HG03097 (cell line): ENCODE measurements around the gene CYP4F11.
"Not testable (repeated sequence)": the region's sequence is repeated elsewhere in the genome, so short reads cannot be mapped to it uniquely, and the experiment has no call there.

Source experiments
- ATAC-seq: cut with Tn5 transposase; IDR thresholded peaks from one replicate; pipeline ENCODE4 v1.9.1; 2021; ENCODE audit not compliant: unreplicated experiment, low FRiP score

The CYP4F11 gene

DNA sequence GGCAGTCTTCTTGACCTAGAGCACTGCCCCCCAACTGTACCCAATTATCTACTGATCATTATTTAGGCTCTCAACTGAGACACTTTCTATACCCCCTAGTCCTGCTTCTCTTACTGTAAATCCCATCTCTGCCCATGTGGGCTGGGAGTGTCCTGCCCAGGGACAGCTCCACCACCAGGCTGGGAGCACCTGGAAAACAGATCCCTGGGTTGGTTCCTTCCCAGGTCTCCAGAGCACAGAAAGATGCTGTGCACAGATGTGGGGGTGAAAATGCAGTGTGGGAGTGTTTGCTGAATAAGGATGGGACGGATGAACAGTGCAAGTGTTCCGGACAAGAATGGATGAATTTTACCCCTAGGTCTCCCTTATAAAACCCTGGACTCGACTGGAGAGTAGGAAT lies 49.2 kb downstream of the CYP4F11 start:
- no peak for ATAC-seq

DNA sequence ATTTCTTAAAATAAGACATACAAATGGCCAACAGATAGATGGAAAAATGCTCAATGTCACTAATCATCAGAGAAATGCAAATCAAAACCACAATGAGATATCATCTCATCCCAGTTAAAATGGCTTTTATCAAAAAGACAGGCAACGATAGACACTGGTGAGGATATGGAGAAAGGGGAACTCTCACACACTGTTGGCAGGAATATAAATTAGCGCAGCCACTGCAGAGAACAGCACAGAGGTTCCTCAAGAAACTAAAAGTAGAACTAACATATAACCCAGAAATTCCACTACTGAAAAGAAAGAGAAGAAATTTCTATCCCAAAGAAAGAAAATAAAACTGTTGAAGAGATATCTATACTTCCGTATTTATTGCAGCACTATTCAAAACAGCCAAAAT lies 51.0 kb downstream of the CYP4F11 start:
- ATAC-seq, result not testable (repeated sequence)

DNA sequence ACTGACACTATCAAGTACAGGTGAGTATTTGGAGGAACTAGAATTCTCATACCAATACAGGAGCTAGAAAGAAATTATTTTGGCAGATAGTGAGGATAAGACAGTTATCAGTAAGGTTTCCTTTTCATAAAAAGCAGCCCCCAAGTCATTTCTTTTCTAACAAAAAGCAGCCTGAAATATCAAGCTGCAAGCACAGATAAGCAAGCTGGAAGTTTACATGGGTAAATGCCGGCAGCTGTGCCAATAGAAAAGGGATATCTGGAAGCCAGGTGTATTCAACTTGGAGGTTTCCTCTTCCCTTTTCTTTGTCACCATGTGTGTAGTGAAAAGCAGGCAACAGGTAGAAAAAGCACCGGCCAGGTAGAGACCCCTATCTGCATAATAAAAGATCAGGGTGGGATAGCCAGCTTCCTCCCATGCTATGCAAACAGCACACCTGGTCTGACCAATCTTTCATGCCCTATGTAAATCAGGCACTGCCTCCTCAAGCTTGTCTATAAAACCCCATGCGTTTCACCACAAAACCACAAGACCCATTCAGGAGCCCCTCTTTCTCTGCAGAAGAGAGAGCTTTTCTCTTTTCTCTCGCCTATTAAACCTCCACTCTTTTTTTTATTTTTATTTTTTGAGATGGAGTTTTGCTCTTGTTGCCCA lies 59.4 kb downstream of the CYP4F11 start:
- no peak for ATAC-seq

DNA sequence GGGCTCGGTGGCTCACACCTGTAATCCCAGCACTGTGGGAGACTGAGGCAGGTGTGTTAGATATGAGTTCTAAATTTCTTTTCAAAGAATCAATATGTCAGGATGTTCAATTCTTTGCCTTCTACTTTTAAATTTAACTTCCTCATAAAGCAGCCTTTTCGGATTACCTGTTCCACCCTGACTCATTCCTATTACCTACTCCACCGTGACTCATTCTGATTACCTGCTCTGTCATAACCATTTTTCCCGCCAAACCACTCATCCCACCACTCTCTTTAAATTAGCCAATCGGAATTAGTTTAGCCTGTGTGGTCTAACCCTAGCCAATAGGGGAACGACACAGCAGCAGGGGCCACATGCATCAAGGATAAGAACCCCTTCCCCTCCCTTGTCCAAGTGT lies 60.6 kb downstream of the CYP4F11 start:
- not testable (repeated sequence) for ATAC-seq

DNA sequence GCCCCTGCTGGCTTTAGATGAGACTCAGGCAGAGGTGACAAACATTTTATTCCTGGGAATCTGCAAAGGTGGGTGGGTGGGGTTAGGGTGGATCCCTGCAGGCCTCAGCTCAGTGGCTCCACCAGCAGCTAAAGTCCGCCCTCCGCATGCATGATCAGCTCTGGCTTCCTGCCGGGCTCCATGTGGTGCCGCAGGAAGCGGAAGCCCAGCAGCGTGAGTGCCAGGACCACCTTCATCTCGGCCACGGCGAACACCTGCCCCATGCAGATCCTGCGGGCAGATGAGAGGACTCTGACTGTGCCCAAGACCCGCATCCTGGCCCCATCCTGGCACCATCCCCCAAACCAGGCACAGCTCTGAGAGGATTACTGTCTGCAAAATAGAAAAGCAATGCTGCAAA lies 62.8 kb downstream of the CYP4F11 start:
- no peak for ATAC-seq

DNA sequence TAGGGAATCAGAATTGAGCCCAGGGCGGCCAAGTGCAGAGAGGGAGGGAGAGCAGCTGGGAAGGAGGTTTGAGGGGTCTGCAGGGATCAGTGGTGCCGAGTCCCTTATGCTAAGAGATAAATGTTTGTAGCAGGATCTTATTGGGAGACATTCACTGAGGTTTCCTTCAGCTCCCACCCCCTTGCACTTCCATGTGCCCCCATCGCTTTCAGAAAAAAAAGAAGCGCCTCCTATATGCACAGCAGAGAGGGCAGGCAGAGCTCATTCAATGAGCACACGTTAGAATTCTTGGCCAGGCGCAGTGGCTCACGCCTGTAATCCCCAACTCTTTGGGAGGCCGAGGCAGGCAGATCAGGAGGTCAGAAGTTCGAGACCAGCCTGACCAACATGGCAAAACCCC lies 64.5 kb downstream of the CYP4F11 start:
- no peak for ATAC-seq

DNA sequence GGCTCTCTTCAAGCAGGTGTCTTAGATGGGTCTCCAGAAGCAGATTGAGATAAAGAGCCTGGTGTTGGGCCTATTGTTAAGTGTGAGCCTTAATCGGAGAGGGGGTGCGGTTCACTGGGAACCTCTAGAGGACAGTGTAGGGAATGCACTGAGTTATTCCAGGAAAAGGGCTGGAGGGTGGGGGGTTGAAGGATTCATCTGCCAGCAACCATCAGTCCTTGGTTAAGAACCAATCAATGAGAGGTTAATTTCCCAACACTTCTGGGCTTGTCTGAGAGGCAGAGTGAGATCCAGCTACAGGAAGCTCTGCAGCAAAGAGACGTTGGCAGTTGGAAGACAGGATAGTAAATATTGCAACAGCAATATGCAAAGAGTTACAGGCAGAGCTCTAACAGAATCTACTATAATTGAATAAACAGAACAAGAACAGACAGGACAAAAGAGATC lies 65.2 kb downstream of the CYP4F11 start:
- ATAC-seq, result no peak

DNA sequence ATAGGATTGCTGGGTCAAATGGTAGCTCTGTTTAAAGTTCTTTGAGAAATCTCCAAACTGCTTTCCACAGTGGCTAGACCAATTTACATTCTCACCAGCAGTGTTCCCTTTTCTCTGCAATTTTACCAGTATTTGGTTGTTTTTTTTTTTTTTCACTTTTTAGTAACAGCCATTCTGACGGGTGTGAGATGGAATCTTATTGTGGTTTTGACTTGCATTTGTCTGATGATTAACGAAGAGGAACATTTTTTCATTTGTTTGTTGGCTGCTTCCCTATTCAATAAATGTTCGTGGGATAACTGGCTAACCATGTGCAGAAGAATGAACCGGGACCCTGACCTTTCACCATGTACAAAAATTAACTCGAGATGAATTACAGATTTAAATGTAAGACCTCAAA lies 67.7 kb downstream of the CYP4F11 start:
- no peak for ATAC-seq

DNA sequence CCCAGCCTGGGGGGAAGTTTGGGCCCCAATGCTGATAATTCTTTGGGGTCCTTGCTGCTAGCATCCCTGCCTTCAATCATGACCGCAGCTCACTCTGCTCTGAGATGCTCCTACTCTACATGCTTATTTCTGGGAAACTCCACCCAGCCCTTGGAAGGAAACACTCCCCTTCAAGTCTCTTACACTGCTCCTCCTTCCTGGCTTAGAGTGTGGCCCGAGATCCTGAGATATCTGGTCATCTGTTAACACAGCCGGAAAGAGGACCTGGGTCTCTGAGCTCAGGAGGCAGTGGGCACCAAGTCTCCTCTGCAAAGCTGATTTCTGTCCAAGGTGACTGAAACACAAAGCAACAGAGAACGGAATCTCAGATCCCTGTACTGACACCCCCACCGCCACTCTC lies 69.5 kb downstream of the CYP4F11 start:
- no peak for ATAC-seq

DNA sequence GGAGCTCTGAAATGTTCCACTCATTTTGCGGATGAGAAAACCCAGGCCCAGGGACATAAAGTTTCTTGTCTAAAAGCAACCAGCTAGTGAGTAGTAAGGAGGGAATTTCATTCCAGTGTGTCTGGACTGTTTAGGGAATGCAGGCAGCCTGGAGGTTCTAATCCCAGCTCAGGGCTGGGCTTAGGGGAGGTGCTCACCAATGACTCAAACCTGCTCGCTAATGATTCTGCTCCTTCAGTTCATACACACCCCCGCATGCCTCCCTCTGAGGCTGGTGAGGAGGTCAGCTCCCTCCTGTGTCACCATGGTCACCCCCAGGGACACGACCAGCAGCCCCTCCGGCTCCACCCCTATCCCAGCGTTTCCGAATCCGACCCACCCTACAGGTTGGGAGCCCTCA lies 71.1 kb downstream of the CYP4F11 start:
- no peak for ATAC-seq

DNA sequence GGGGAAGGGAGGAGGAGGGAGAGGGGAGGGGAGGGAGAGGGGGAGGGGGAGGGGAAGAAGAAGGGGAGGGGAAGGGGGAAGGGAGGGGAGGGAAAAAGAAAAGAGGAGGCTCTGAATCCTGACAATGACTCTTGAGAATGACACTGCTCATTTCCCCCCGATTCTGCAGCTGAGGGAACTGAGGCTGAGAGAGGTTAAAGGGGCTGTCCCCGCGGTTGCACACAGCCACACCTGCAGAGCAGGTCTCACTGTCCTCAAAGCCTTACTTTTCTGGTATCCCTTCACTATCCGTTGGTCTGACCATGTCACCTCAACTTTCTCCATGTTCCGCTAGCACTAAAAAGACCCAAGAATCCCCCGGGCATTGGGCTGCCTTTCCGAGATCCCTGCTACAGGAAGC lies 71.9 kb downstream of the CYP4F11 start:
- no peak for ATAC-seq
